ENCODE data around the gene INPP4A. TPM values are rescaled to one million over a fixed set of nuclear protein-coding genes. Genes with fewer than 3 reads are reported as not detected.

INPP4A gene
- total RNA-seq, 2 donors from 2014 or later, result 10.9 to 12.2 TPM

DNA sequence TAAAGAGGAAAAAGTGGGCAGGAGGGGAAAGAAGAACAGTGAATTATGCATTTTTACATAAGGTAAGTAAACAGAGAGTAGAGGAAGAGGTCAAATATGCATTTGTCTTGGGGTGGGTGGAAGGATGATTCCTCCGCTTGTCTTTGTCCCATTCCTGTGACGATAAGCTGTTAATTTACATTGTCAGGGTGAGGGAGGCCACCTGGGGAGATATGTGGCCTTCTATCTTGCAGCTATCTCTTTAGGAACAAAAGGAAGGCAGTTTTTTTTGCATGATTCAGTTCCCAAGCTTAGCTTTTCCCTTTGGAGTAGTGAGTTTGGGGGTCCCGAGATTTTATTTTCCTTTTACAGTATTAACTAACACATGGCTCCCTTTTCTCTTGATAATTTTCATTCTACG lies 2.2 kb upstream of the INPP4A start:
- ATAC-seq (no peak), DNase-seq (no peak)
- Histone ChIP-seq H3K9me3 (no peaks in the 10 kb centered on the region), H3K36me3 (replicated peaks in 1 of 2; ENCODE audit: insufficient read depth in 1 of 2, low read depth in 2 of 2) (no peaks in the 10 kb centered on the region), H3K4me1 (peaks cover 13% of the 10 kb centered on the region), H3K27me3 (no peaks in the 10 kb centered on the region), H3K4me3 (no peak overlapping the region), H3K27ac (no peak overlapping the region)
- intact Hi-C loops (cut with DNase I), result no loop called here
- WGBS, 2 donors, result 62 to 63% methylated on average over 4 of the region's 4 CpGs
- TF ChIP-seq, protein P1, sequence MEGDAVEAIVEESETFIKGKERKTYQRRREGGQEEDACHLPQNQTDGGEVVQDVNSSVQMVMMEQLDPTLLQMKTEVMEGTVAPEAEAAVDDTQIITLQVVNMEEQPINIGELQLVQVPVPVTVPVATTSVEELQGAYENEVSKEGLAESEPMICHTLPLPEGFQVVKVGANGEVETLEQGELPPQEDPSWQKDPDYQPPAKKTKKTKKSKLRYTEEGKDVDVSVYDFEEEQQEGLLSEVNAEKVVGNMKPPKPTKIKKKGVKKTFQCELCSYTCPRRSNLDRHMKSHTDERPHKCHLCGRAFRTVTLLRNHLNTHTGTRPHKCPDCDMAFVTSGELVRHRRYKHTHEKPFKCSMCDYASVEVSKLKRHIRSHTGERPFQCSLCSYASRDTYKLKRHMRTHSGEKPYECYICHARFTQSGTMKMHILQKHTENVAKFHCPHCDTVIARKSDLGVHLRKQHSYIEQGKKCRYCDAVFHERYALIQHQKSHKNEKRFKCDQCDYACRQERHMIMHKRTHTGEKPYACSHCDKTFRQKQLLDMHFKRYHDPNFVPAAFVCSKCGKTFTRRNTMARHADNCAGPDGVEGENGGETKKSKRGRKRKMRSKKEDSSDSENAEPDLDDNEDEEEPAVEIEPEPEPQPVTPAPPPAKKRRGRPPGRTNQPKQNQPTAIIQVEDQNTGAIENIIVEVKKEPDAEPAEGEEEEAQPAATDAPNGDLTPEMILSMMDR (IDR thresholded peaks at IDR 0.05), result no peak
- TF ChIP-seq POLR2A (IDR thresholded peaks at IDR 0.05), result no peak

DNA sequence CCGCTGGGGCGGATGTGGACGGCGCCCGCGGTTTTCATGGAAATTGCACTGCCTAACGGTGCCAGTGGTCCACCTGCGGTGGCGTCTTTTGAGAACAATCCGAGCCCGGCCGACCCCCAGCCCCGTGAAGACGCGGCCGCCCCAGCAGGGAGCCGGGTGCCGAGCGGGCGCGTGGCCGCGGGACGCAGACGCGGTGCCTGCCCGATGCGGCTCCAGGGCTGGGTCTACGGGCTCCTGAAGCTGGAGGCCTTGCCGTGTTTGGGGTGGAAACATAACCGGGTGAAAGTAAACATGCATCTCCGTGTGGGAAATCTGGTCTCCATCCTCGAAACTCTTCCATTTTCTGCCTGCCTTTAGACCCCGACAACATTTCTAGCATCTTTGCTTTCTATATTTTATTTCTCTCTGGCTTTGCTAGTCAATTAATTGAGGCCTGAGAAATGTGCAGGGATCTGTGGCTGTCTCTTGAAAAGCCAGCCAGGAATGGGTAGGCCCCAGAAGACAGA lies 572 bp downstream of the INPP4A start:
- peaks cover 13% of the 10 kb centered on the region for H3K4me1 ChIP-seq
- DNase-seq (peak in 2 of 4 donors; percentile 25 to 29), ATAC-seq (peak; percentile 43)
- no peaks in the 10 kb centered on the region for H3K9me3 ChIP-seq
- peak overlapping the region; percentile 5 to 55 for H3K4me3 ChIP-seq
- no peaks in the 10 kb centered on the region for H3K36me3 ChIP-seq (replicated peaks in 1 of 2; ENCODE audit: insufficient read depth in 1 of 2, low read depth in 2 of 2)
- intact Hi-C loops (cut with DNase I), result no loop called here
- H3K27ac ChIP-seq, result peak overlapping the region; percentile 9 to 80 (median 68)
- 0% methylated on average over 10 to 34 of the region's 34 CpGs for WGBS, 2 donors
- no peak for TF ChIP-seq POLR2A (IDR thresholded peaks at IDR 0.05)
- TF ChIP-seq, protein P1 (IDR thresholded peaks at IDR 0.05), result no peak
- no peaks in the 10 kb centered on the region for H3K27me3 ChIP-seq

DNA sequence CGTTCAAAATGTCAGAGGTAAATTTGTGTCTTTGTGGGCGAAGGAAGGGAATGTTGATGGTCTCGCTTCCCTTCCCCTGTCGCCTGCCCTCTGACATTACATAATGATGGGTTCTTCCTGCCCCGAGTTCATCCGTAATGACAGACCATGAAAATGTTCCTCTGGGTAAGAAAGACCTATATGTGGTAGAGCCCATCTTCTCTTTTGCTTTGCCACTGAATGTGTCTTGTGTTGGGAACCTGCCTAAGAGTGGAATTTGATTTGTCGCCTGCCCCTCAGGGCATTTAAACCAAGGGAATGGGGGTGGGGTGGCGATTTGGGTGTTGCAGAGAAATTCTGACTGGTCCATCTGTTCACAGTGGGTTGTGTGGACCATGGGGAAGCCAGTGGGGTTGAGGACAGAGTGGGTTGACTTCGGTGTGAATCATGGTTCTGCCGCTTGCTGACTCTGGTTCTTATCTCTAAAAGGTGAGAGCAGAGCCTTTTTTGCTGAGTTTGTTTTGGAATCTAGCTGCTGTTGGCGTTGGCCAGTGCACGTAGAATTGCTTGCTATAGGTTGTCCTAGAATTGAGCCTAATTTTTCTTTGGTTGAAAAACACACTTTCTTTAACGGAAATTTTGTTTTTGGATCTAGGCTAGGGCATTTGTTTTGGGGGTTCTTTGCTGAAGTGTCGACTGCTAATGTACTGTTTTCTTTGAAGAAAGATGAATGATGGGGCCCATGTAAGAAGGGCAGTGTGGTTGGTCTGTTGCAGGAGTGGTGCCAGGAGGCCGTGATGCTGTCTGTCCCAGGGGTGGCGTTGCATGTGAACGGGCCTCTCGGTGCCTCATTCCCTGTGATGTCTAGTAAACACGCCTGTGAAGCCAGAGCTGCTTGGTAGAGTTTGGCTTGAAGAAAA lies 1.3 kb downstream of the INPP4A start:
- TF ChIP-seq POLR2A (IDR thresholded peaks at IDR 0.05), result no peak
- TF ChIP-seq, protein P1 (IDR thresholded peaks at IDR 0.05), result no peak
- peak overlapping the region in 1 of 2 donors; percentile 55 for H3K4me3 ChIP-seq
- no peaks in the 10 kb centered on the region for H3K9me3 ChIP-seq
- DNase-seq (no peak), ATAC-seq (no peak)
- no peaks in the 10 kb centered on the region for H3K27me3 ChIP-seq
- intact Hi-C loops (cut with DNase I), result no loop called here
- H3K36me3 ChIP-seq (replicated peaks in 1 of 2; ENCODE audit: insufficient read depth in 1 of 2, low read depth in 2 of 2), result no peaks in the 10 kb centered on the region
- peak overlapping the region in 2 of 4 donors; percentile 70 to 80 for H3K27ac ChIP-seq
- peaks cover 13% of the 10 kb centered on the region for H3K4me1 ChIP-seq
- WGBS, 2 donors, result 43 to 48% methylated on average over 18 to 19 of the region's 19 CpGs

DNA sequence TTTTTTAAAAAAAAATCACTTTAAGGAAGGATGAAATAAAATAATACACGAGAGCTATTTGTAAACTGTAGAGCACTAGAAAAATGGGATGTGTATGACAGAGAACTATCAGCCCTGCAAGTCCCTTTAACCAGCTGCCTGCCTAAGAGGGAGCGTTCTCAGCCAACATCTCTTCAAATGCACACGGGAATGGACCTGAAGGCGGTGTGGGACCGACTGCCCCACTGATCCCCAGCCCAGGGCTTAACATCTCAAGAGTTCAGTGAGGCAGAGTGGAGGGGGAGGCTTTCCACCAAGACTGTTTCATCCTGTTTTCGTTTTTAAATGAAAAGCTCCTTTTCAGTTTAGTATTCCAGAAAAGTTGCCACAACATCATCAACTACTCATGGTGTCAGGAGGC lies 2.2 kb downstream of the INPP4A start:
- TF ChIP-seq, protein P1 (IDR thresholded peaks at IDR 0.05), result no peak
- TF ChIP-seq POLR2A (IDR thresholded peaks at IDR 0.05), result no peak
- H3K27ac ChIP-seq, result no peak overlapping the region
- WGBS, 2 donors, result 82 to 83% methylated on average over 6 of the region's 6 CpGs
- no peaks in the 10 kb centered on the region for H3K27me3 ChIP-seq
- intact Hi-C loops (cut with DNase I), result no loop called here
- no peaks in the 10 kb centered on the region for H3K9me3 ChIP-seq
- peaks cover 13% of the 10 kb centered on the region for H3K4me1 ChIP-seq
- ATAC-seq (no peak), DNase-seq (no peak)
- H3K4me3 ChIP-seq, result no peak overlapping the region
- H3K36me3 ChIP-seq (replicated peaks in 1 of 2; ENCODE audit: insufficient read depth in 1 of 2, low read depth in 2 of 2), result no peaks in the 10 kb centered on the region
